Duodenal mucosa (tissue), 2 donors: ENCODE data around the gene MAN2A1.

Source experiments
- H3K27ac ChIP-seq: one replicate; pipeline ENCODE4 v1.7.0; 2013; ENCODE audit warnings: low read depth, low read length
- H3K27me3 ChIP-seq, 2 donors: one replicate each; pipeline ENCODE4 v1.7.0; 2013; ENCODE audit warnings: low read length in 2 of 2, control low read depth in 1 of 2; ENCODE audit not compliant: insufficient read depth in 2 of 2, control insufficient read depth in 1 of 2
- H3K36me3 ChIP-seq, 2 donors: one replicate each; pipeline ENCODE4 v1.7.0; 2013; ENCODE audit warnings: low read length in 2 of 2, control low read depth in 1 of 2; ENCODE audit not compliant: insufficient read depth in 2 of 2, control insufficient read depth in 1 of 2
- H3K4me1 ChIP-seq, 2 donors: one replicate each; pipeline ENCODE4 v1.7.0; 2013; ENCODE audit warnings: low read length in 2 of 2, control low read depth in 1 of 2; ENCODE audit not compliant: insufficient read depth in 2 of 2, control insufficient read depth in 1 of 2
- H3K4me3 ChIP-seq, 2 donors: one replicate each; pipeline ENCODE4 v1.7.0; 2013; ENCODE audit warnings: low read length in 2 of 2, low read depth in 1 of 2
- H3K9ac ChIP-seq, 2 donors: one replicate each; pipeline ENCODE4 v1.7.0; 2013; ENCODE audit warnings: low read length in 2 of 2, low read depth in 1 of 2
- H3K9me3 ChIP-seq, 2 donors: one replicate each; pipeline ENCODE4 v1.7.0; 2013; ENCODE audit warnings: low read length in 2 of 2, control low read depth in 1 of 2; ENCODE audit not compliant: control insufficient read depth in 1 of 2

The MAN2A1 gene

GRCh38 chr5:109692852-109693251, 3.1 kb downstream of the MAN2A1 start:
- peaks cover 0 to 4% of the 10 kb centered on the region in 2 donors for H3K9me3 ChIP-seq
- peaks cover 47 to 63% of the 10 kb centered on the region in 2 donors for H3K4me1 ChIP-seq
- H3K4me3 ChIP-seq: peak overlapping the region in 1 of 2 donors; percentile 26
- H3K27me3 ChIP-seq: no peaks in the 10 kb centered on the region
- peak overlapping the region in 1 of 2 donors; percentile 13 for H3K9ac ChIP-seq
- no peaks in the 10 kb centered on the region for H3K36me3 ChIP-seq
- no peak overlapping the region for H3K27ac ChIP-seq

DNA sequence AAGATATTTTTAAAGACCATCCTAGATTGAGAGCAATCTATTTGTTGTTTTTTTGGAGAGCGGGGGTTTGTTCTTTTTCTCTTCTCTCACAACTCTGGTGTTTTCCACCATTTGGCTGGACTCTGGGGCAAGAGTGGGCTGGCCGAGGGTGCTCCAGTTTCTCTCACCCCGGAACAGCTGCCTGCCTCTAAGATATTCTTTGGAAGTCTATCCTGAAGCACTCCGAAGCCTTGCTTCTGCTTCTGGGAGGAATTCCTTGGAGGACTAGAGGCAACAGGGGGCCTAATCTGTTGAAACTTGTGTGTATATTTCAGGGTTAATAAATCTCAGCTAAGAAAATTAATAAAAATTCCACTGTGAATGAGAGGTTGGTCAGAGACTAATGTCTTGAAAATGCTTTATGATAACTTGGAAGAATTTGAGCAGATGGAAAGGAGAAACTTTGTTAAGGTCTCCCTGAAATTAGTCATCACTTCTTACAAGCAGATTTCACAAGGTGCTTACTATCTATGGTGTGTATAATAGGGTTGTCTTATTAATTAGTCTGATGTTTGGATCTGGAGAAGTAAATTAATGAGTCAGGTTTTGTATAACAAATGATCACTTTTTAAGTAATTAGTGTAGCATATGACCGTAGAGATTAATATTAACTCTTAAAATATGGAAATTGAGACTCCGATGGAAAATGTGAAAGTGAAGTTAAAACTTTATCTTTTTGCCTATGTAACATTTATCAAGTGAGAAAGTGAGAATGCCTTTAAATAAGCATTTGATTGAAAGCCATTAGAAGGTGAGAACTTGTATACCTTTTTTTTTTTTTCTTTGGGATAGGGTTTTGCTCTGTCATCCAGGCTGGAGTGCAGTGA, 4.0 kb downstream of the MAN2A1 start:
- Histone ChIP-seq H3K27ac (no peak overlapping the region), H3K9ac (peak overlapping the region in 1 of 2 donors; percentile 13), H3K4me3 (peak overlapping the region in 1 of 2 donors; percentile 47), H3K36me3 (no peaks in the 10 kb centered on the region), H3K27me3 (no peaks in the 10 kb centered on the region), H3K9me3 (no peaks in the 10 kb centered on the region), H3K4me1 (peaks cover 43 to 61% of the 10 kb centered on the region in 2 donors)

DNA sequence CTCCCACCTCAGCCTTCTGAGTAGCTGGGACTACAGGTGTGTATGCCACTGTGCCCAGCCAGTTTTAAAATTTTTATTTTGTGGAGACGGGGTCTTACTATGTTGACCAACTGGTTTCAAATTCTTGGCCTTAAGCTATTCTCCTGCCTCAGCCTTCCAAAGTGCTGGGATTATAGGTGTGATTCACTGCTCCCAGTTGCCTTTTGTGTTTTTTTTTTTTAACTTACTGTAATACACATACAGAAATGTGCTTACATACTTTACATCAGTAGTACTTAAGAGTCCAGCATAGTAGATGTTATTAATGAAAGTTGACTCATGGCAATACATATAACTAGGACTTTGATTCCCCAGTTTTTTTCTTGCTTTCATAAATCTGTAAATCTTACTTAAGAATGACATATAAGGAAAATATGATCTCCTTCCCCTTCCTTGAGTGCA, 4.7 kb downstream of the MAN2A1 start:
- Histone ChIP-seq H3K9ac (peak overlapping the region; percentile 1 to 5), H3K4me3 (no peak overlapping the region), H3K4me1 (peaks cover 43 to 61% of the 10 kb centered on the region in 2 donors), H3K36me3 (no peaks in the 10 kb centered on the region), H3K9me3 (no peaks in the 10 kb centered on the region), H3K27ac (no peak overlapping the region), H3K27me3 (no peaks in the 10 kb centered on the region)

GRCh38 chr5:109695005-109695926, 5.5 kb downstream of the MAN2A1 start:
- H3K9me3 ChIP-seq: no peaks in the 10 kb centered on the region
- H3K4me1 ChIP-seq: peaks cover 43 to 66% of the 10 kb centered on the region in 2 donors
- no peaks in the 10 kb centered on the region for H3K27me3 ChIP-seq
- H3K36me3 ChIP-seq: no peaks in the 10 kb centered on the region
- peak overlapping the region in 1 of 2 donors; percentile 4 for H3K4me3 ChIP-seq
- peak overlapping the region in 1 of 2 donors; percentile 1 for H3K9ac ChIP-seq
- no peak overlapping the region for H3K27ac ChIP-seq

GRCh38 chr5:109697339-109697738, 7.6 kb downstream of the MAN2A1 start:
- H3K27me3 ChIP-seq: no peaks in the 10 kb centered on the region
- H3K9ac ChIP-seq: no peak overlapping the region
- H3K36me3 ChIP-seq: no peaks in the 10 kb centered on the region
- H3K27ac ChIP-seq: no peak overlapping the region
- peaks cover 34 to 74% of the 10 kb centered on the region in 2 donors for H3K4me1 ChIP-seq
- no peaks in the 10 kb centered on the region for H3K9me3 ChIP-seq
- no peak overlapping the region for H3K4me3 ChIP-seq

GRCh38 chr5:109700516-109701153, 10.9 kb downstream of the MAN2A1 start:
- Histone ChIP-seq H3K9ac (no peak overlapping the region), H3K4me1 (peaks cover 27 to 69% of the 10 kb centered on the region in 2 donors), H3K4me3 (no peak overlapping the region), H3K27me3 (no peaks in the 10 kb centered on the region), H3K27ac (no peak overlapping the region), H3K9me3 (no peaks in the 10 kb centered on the region), H3K36me3 (no peaks in the 10 kb centered on the region)

GRCh38 chr5:109701252-109701651, 11.5 kb downstream of the MAN2A1 start:
- H3K4me3 ChIP-seq: no peak overlapping the region
- no peak overlapping the region for H3K27ac ChIP-seq
- H3K4me1 ChIP-seq: peaks cover 28 to 71% of the 10 kb centered on the region in 2 donors
- no peaks in the 10 kb centered on the region for H3K27me3 ChIP-seq
- H3K9ac ChIP-seq: no peak overlapping the region
- H3K9me3 ChIP-seq: no peaks in the 10 kb centered on the region
- no peaks in the 10 kb centered on the region for H3K36me3 ChIP-seq

- H3K9me3 ChIP-seq: no peaks in the 10 kb centered on the region
- no peaks in the 10 kb centered on the region for H3K27me3 ChIP-seq
- no peak overlapping the region for H3K9ac ChIP-seq
- no peak overlapping the region for H3K4me3 ChIP-seq
- H3K4me1 ChIP-seq: peaks cover 28 to 71% of the 10 kb centered on the region in 2 donors
- no peak overlapping the region for H3K27ac ChIP-seq
- no peaks in the 10 kb centered on the region for H3K36me3 ChIP-seq
These were observed 12.1 kb downstream of the MAN2A1 start for GRCh38 chr5:109701792-109702191.

DNA sequence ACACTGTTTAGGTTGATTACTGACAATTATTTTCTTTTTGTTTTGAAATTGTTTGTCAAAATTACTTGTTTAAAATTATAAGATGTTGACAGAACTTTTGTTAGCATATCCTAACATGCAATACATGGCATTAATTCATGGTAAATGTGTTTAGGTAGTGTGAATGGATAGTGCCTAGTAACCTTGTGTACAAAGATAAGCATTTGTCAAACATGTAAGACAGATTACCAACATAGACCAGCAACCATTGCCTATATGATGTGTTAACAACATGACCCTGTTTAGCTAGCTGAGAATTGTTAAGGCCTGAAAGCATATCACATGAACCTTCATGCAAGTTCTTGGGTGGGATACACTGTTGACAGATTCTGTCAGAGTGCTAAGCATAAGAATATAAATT, 13.4 kb downstream of the MAN2A1 start:
- H3K4me3 ChIP-seq: no peak overlapping the region
- H3K4me1 ChIP-seq: peaks cover 32 to 72% of the 10 kb centered on the region in 2 donors
- H3K9me3 ChIP-seq: no peaks in the 10 kb centered on the region
- no peaks in the 10 kb centered on the region for H3K27me3 ChIP-seq
- H3K27ac ChIP-seq: no peak overlapping the region
- no peak overlapping the region for H3K9ac ChIP-seq
- no peaks in the 10 kb centered on the region for H3K36me3 ChIP-seq
